NT2/D1 (cell line): ENCODE measurements around the gene MIPEP.

ENCODE experiments used
- SUZ12 ChIP-seq: IDR thresholded peaks from 2 replicates; pipeline ENCODE4 v1.6.1; 2011; ENCODE audit not compliant: insufficient read length, insufficient read depth; ENCODE audit errors: extremely low read depth
- ZNF274 ChIP-seq: IDR thresholded peaks from 2 replicates; pipeline ENCODE4 v1.6.1; 2011; ENCODE audit warnings: mild to moderate bottlenecking, low read depth, low read length

DNA sequence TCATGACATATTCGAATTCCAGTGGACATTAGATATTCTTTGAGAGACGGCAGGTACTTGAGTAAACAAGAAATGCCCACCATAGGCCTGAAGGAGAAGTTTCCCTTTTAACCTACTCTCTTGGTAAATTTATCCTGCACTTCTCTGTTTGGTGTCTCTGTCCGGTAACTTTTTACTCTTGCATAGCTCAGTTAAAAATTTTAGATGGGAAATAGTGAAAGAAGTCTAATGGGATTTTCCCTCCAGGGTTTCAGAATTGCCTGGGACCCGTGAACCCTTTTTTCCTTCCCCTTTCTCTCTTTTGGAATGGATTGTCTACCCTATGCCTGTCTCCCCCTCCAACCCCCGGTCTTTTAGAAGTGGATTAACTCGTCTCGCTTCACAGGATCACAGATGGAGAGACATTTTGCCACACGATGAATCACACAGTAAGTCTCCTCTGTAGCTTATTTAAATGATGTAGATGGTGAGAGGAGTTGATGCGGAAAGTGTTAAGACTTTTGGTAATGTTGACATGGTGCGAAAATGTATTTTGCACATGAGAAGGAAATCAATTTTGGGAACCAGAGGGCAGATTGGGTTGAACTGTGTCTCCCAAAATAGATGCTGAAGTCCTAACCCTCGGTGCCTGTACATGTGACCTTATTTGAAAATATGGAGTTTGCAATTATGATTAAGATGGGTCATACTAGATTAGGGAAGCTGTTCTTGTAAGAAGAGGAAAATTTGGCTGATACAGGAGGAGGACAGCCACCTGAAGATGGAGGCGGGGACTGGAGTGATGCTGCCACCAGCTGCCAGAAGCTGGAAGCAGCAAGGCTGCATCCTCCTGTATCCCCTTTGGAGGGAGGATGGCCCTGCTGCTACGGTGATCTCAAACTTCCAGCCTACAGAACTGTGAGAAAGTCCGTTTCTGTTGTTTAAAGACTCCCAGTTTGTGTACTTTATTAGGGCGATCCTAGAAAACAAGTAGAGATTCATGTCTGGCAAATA is 711 bp upstream of the MIPEP start:
- TF ChIP-seq SUZ12 (no peak), ZNF274 (no peak)
